Tracheal epithelial cell (primary cell): ENCODE results near the gene ZC3H12C. TPM values are rescaled to one million over a fixed set of nuclear protein-coding genes. Genes with fewer than 3 reads are reported as not detected.

Source experiments
- total RNA-seq: library from RNA; depleted of rRNA; stranded (reverse); fragments of >200 nt; gene quantifications from 2 replicates; pipeline ENCODE4 v1.2.1, GENCODE V29; 2014

Gene ZC3H12C
- total RNA-seq, result 9.0 and 19.3 TPM in 2 replicates

DNA sequence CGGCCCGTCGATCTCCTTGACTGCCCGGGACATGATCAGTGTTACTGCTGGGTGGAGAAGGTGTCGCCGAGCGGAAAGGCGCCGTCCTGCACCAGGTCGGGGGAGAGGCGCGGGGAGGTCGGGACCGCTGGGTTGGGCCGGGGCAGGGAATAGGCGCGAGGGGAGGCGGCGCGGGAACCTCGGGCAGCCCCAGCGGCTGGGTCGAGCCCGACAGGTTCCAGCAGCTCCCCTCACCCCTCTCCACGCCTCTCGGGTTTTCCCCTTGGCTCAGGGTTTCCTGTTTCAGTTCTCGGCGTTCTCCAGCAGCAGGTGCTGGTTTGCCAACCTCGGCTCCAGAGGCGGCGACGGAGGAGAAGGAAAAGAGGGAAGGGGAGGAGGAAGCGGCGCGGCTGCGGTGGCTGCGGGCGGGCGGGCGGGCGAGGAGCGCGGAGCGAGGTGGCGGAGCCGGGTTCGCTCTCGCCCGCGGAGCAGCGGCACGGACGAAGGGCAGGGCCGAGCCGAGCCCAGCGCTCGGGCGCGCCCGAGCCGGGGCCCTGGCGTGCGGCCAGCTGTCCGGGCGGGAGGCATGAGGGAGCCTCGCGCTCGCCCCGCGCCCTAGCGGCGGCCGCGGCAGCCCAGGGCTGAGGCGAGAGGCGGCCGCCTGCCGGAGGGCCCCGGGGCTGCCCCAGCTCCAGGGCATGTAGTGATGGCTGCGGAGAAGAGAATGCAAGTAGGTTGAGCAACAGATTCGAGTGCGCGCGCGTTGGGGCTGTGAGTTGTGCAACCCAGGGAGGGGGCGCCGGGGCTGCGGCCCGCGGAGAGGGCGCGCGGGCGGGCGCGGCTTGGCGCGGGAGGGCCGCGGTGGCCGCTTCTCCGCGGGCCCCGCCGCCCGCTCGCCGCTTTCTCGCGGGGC, at the start of gene ZC3H12C:
TSS of gene ZC3H12C (plus strand) at position 878 of the 892 bp plus-strand sequence. CDS start 20 bp downstream, outside the sequence.

Other genes starting within 250 kb of the ZC3H12C start
- 64.3 and 96.3 TPM in 2 replicates for gene RDX, start 203.2 kb downstream of the ZC3H12C start, total RNA-seq